OCI-LY1 (cell line): ENCODE results near the gene TTC16.

Source experiments
- H2AFZ ChIP-seq: fragments of 200-600 bp; sonication (generic), shearing (Covaris generic); 2 replicates; pipeline ENCODE4 v1.6.0; 2014; ENCODE audit warnings: antibody characterized with exemption, mild to moderate bottlenecking, low read length
- H3F3A ChIP-seq: fragments of 200-600 bp; sonication (generic), shearing (Covaris generic); 2 replicates; pipeline ENCODE4 v1.6.0; 2014; ENCODE audit warnings: mild to moderate bottlenecking, antibody characterized with exemption, low read length, moderate library complexity; ENCODE audit not compliant: insufficient read depth
- H3K27ac ChIP-seq: fragments of 200-600 bp; sonication (generic); 2 replicates; pipeline ENCODE4 v1.5.1; 2014; ENCODE audit warnings: low read length, mixed run types, mild to moderate bottlenecking, low read depth; ENCODE audit not compliant: poor library complexity, severe bottlenecking
- H3K27me3 ChIP-seq: fragments of 200-600 bp; sonication (generic); 2 replicates; pipeline ENCODE4 v1.6.0; 2014; ENCODE audit warnings: antibody characterized with exemption, mild to moderate bottlenecking, low read length, moderate library complexity; ENCODE audit not compliant: insufficient read depth
- H3K36me3 ChIP-seq: fragments of 200-600 bp; sonication (generic); 2 replicates; pipeline ENCODE4 v1.6.1; 2014; ENCODE audit warnings: mild to moderate bottlenecking, antibody characterized with exemption, low read length, moderate library complexity, mixed read lengths; ENCODE audit not compliant: insufficient read depth
- H3K4me1 ChIP-seq: fragments of 200-600 bp; sonication (generic); 2 replicates; pipeline ENCODE4 v1.5.1; 2014; ENCODE audit warnings: mild to moderate bottlenecking, low read length, moderate library complexity; ENCODE audit not compliant: insufficient read depth, severe bottlenecking
- H3K4me2 ChIP-seq: fragments of 200-600 bp; sonication (generic), shearing (Covaris generic); 2 replicates; pipeline ENCODE4 v1.6.1; 2014; ENCODE audit warnings: low read length
- H3K4me3 ChIP-seq: fragments of 200-600 bp; sonication (generic); 2 replicates; pipeline ENCODE4 v1.5.1; 2014; ENCODE audit warnings: low read length, low read depth, mild to moderate bottlenecking, mixed read lengths; ENCODE audit not compliant: poor library complexity, severe bottlenecking
- H3K79me2 ChIP-seq: fragments of 200-600 bp; shearing (Covaris generic); 2 replicates; pipeline ENCODE4 v1.6.1; 2016; ENCODE audit warnings: mixed run types, low read length, mixed read lengths; ENCODE audit not compliant: insufficient read depth
- H3K9ac ChIP-seq: fragments of 200-600 bp; sonication (generic), shearing (Covaris generic); 2 replicates; pipeline ENCODE4 v1.6.1; 2014; ENCODE audit warnings: mild to moderate bottlenecking, low read length, mixed read lengths
- H3K9me2 ChIP-seq: fragments of 200-600 bp; sonication (generic), shearing (Covaris generic); 2 replicates; pipeline ENCODE4 v1.6.1; 2014; ENCODE audit warnings: low read depth, mild to moderate bottlenecking, low read length, mixed read lengths
- H3K9me3 ChIP-seq: fragments of 200-600 bp; shearing (Covaris generic); 2 replicates; pipeline ENCODE4 v1.6.1; 2014; ENCODE audit warnings: low read length, mixed read lengths
- H4K20me1 ChIP-seq: fragments of 200-600 bp; sonication (generic), shearing (Covaris generic); 2 replicates; pipeline ENCODE4 v1.6.0; 2016; ENCODE audit warnings: mild to moderate bottlenecking, low read length; ENCODE audit not compliant: insufficient read depth
- CTCF ChIP-seq: fragments of 200-600 bp; sonication (generic), shearing (Covaris generic); IDR thresholded peaks from 2 replicates; pipeline ENCODE4 v1.5.1; 2017; ENCODE audit warnings: mild to moderate bottlenecking, antibody characterized with exemption, low read length, moderate library complexity, mixed read lengths
- EZH2 ChIP-seq: fragments of 200-600 bp; sonication (generic), shearing (Covaris generic); IDR thresholded peaks from 2 replicates; pipeline ENCODE4 v1.8.0; 2017; ENCODE audit warnings: borderline replicate concordance, mixed run types, mild to moderate bottlenecking, antibody characterized with exemption, low read length, moderate library complexity, mixed read lengths

TTC16 gene

GRCh38 chr9:127679506-127679905 is 36.4 kb upstream of the TTC16 start:
- no peaks in the 10 kb centered on the region for H3K27me3 ChIP-seq
- H3K9ac ChIP-seq: no peak overlapping the region
- H3K27ac ChIP-seq: no peak overlapping the region
- no peaks in the 10 kb centered on the region for H3K4me1 ChIP-seq
- TF ChIP-seq EZH2 (no peak), CTCF (no peak)
- H4K20me1 ChIP-seq: no peaks in the 10 kb centered on the region
- H3K9me2 ChIP-seq: no peaks in the 10 kb centered on the region
- H3K9me3 ChIP-seq: no peaks in the 10 kb centered on the region
- no peaks in the 10 kb centered on the region for H3K36me3 ChIP-seq
- no peak overlapping the region for H2AFZ ChIP-seq
- H3K4me3 ChIP-seq: no peak overlapping the region
- H3F3A ChIP-seq: no peaks in the 10 kb centered on the region
- no peaks in the 10 kb centered on the region for H3K79me2 ChIP-seq
- H3K4me2 ChIP-seq: no peak overlapping the region

- Histone ChIP-seq H3K36me3 (no peaks in the 10 kb centered on the region), H3K79me2 (no peaks in the 10 kb centered on the region), H3K9me2 (no peaks in the 10 kb centered on the region), H3F3A (no peaks in the 10 kb centered on the region), H3K27me3 (no peaks in the 10 kb centered on the region), H2AFZ (no peak overlapping the region), H3K4me2 (no peak overlapping the region), H3K27ac (no peak overlapping the region), H3K9me3 (no peaks in the 10 kb centered on the region), H3K4me1 (no peaks in the 10 kb centered on the region), H4K20me1 (no peaks in the 10 kb centered on the region), H3K4me3 (no peak overlapping the region), H3K9ac (no peak overlapping the region)
- TF ChIP-seq CTCF (no peak), EZH2 (no peak)
Measured at GRCh38 chr9:127680226-127680625, 35.7 kb upstream of the TTC16 start.

GRCh38 chr9:127680846-127681245 is 35.0 kb upstream of the TTC16 start:
- no peak overlapping the region for H3K9ac ChIP-seq

More at GRCh38 chr9:127680846-127681245, 35.0 kb upstream of the TTC16 start:
- Histone ChIP-seq H3K9me2 (no peaks in the 10 kb centered on the region), H3K4me2 (no peak overlapping the region), H3K79me2 (no peaks in the 10 kb centered on the region), H3K4me3 (no peak overlapping the region), H4K20me1 (no peaks in the 10 kb centered on the region), H2AFZ (no peak overlapping the region), H3K27me3 (no peaks in the 10 kb centered on the region), H3K27ac (no peak overlapping the region), H3K4me1 (no peaks in the 10 kb centered on the region), H3F3A (no peaks in the 10 kb centered on the region), H3K9me3 (no peaks in the 10 kb centered on the region), H3K36me3 (no peaks in the 10 kb centered on the region)
- TF ChIP-seq EZH2: no peak
- no peak for TF ChIP-seq CTCF
